ENCODE results near the gene SPEM3. TPM values are rescaled to one million over a fixed set of nuclear protein-coding genes. Genes with fewer than 3 reads are reported as not detected.

Gene SPEM3
- total and polyA plus RNA-seq, 2 experiments from 2014 or later = not detected

GRCh38 chr17:7406235-7406825 is 22.3 kb upstream of the SPEM3 start:
- peaks cover 9% of the 10 kb centered on the region for H3K4me1 ChIP-seq (ENCODE audit: insufficient read depth)
- H4K20me1 ChIP-seq (ENCODE audit: insufficient read depth, poor library complexity, severe bottlenecking) = no peaks in the 10 kb centered on the region
- no peaks in the 10 kb centered on the region for H3K9me3 ChIP-seq (ENCODE audit: low read depth)
- H3K36me3 ChIP-seq (replicated peaks; ENCODE audit: insufficient read depth, low read depth) = no peaks in the 10 kb centered on the region
- WGBS (ENCODE audit: low lambda C conversion rate, missing lambda C conversion rate) = 42% methylated on average over 10 of the region's 12 CpGs
- peak overlapping the region; percentile 63 for H3K27ac ChIP-seq
- no peak for DNase-seq (ENCODE audit: low spot score)
- no peaks in the 10 kb centered on the region for H3K27me3 ChIP-seq
- H3K79me2 ChIP-seq = peaks cover 19% of the 10 kb centered on the region
- no peaks in the 10 kb centered on the region for H3K9me2 ChIP-seq (replicated peaks; ENCODE audit: insufficient read depth)
- H3K4me3 ChIP-seq = peak overlapping the region; percentile 50
- TF ChIP-seq EZH2 (IDR thresholded peaks at IDR 0.05; ENCODE audit: borderline replicate concordance) (no peak), EZH2phosphoT487 (IDR thresholded peaks at IDR 0.05; ENCODE audit: low read depth, severe bottlenecking, unreplicated experiment) (no peak), CTCF (IDR thresholded peaks at IDR 0.05; ENCODE audit: poor library complexity) (no peak)
- H2AFZ ChIP-seq = no peak overlapping the region
- H3K4me2 ChIP-seq = peak overlapping the region; percentile 97

GRCh38 chr17:7407082-7407481 is 21.6 kb upstream of the SPEM3 start:
- H3K36me3 ChIP-seq (replicated peaks; ENCODE audit: insufficient read depth, low read depth) = no peaks in the 10 kb centered on the region
- 80% methylated on average over 13 of the region's 13 CpGs for WGBS (ENCODE audit: low lambda C conversion rate, missing lambda C conversion rate)
- H3K4me2 ChIP-seq = peak overlapping the region; percentile 97
- no peak overlapping the region for H3K4me3 ChIP-seq
- no peaks in the 10 kb centered on the region for H4K20me1 ChIP-seq (ENCODE audit: insufficient read depth, poor library complexity, severe bottlenecking)
- DNase-seq (ENCODE audit: low spot score) = no peak
- no peak overlapping the region for H2AFZ ChIP-seq
- H3K27me3 ChIP-seq = no peaks in the 10 kb centered on the region
- H3K9me3 ChIP-seq (ENCODE audit: low read depth) = no peaks in the 10 kb centered on the region
- no peaks in the 10 kb centered on the region for H3K9me2 ChIP-seq (replicated peaks; ENCODE audit: insufficient read depth)
- TF ChIP-seq EZH2phosphoT487 (IDR thresholded peaks at IDR 0.05; ENCODE audit: low read depth, severe bottlenecking, unreplicated experiment) (no peak), EZH2 (IDR thresholded peaks at IDR 0.05; ENCODE audit: borderline replicate concordance) (no peak), CTCF (IDR thresholded peaks at IDR 0.05; ENCODE audit: poor library complexity) (no peak)
- H3K27ac ChIP-seq = no peak overlapping the region
- peaks cover 9% of the 10 kb centered on the region for H3K4me1 ChIP-seq (ENCODE audit: insufficient read depth)
- H3K79me2 ChIP-seq = peaks cover 13% of the 10 kb centered on the region

- H3K4me3 ChIP-seq = no peak within 1 kb of the TSS
- no peaks in the 10 kb centered on the region for H4K20me1 ChIP-seq (ENCODE audit: insufficient read depth, poor library complexity, severe bottlenecking)
- TF ChIP-seq CTCF (IDR thresholded peaks at IDR 0.05; ENCODE audit: poor library complexity) = no peak
- TF ChIP-seq EZH2phosphoT487 (IDR thresholded peaks at IDR 0.05; ENCODE audit: low read depth, severe bottlenecking, unreplicated experiment) = no peak
- no peak for TF ChIP-seq EZH2 (IDR thresholded peaks at IDR 0.05; ENCODE audit: borderline replicate concordance)
- H3K79me2 ChIP-seq = peaks cover 9% of the 10 kb centered on the region
- WGBS (ENCODE audit: low lambda C conversion rate, missing lambda C conversion rate) = 83% methylated on average over 2 of the region's 12 CpGs
- no peaks in the 10 kb centered on the region for H3K9me3 ChIP-seq (ENCODE audit: low read depth)
- H3K4me1 ChIP-seq (ENCODE audit: insufficient read depth) = peaks cover 3% of the 10 kb centered on the region
- no peaks in the 10 kb centered on the region for H3K36me3 ChIP-seq (replicated peaks; ENCODE audit: insufficient read depth, low read depth)
- peak within 1 kb of the TSS; percentile 97 for H3K4me2 ChIP-seq
- no peaks in the 10 kb centered on the region for H3K27me3 ChIP-seq
- H2AFZ ChIP-seq = no peak within 1 kb of the TSS
- H3K27ac ChIP-seq = no peak within 1 kb of the TSS
- DNase-seq (ENCODE audit: low spot score) = no peak
- no peaks in the 10 kb centered on the region for H3K9me2 ChIP-seq (replicated peaks; ENCODE audit: insufficient read depth)
Observed at GRCh38 chr17:7407485-7408251, 21.0 kb upstream of the SPEM3 start, which contains the start of gene NLGN2. Gene NLGN2, plus strand, starts transcription at chr17:7407845. Its CDS starts 411 bp downstream, at chr17:7408256.
